Thymus (tissue), 11 donors: ENCODE results near the gene LILRB1. TPM values are rescaled to one million over a fixed set of nuclear protein-coding genes. Genes with fewer than 3 reads are reported as not detected.

ENCODE experiments used
- DNase-seq, 9 donors: peaks; one replicate each; pipeline ENCODE4 v3.0.0-alpha.2; 2013; ENCODE audit warnings: low spot score in 9 of 9, low read depth in 6 of 9, missing footprints in 1 of 9
- H3K27ac ChIP-seq, 2 donors: one replicate each; pipeline ENCODE4 v1.5.1; 2013; ENCODE audit warnings: control low read depth in 1 of 2, low read depth in 1 of 2, low read length in 1 of 2, mild to moderate bottlenecking in 1 of 2, moderate library complexity in 1 of 2
- H3K27me3 ChIP-seq, 2 donors: one replicate each; pipeline ENCODE4 v1.5.1; 2013; ENCODE audit warnings: low read length in 1 of 2; ENCODE audit not compliant: control insufficient read depth in 2 of 2, insufficient read depth in 1 of 2
- H3K36me3 ChIP-seq, 2 donors: one replicate each; pipeline ENCODE4 v1.5.1; 2013; ENCODE audit warnings: low read length in 1 of 2, mild to moderate bottlenecking in 1 of 2, moderate library complexity in 1 of 2; ENCODE audit not compliant: control insufficient read depth in 2 of 2, insufficient read depth in 2 of 2
- H3K4me1 ChIP-seq, 2 donors: one replicate each; pipeline ENCODE4 v1.5.1; 2013; ENCODE audit warnings: low read length in 2 of 2; ENCODE audit not compliant: control insufficient read depth in 2 of 2, insufficient read depth in 2 of 2
- H3K4me3 ChIP-seq, 2 donors: one replicate each; pipeline ENCODE4 v1.5.1; 2013; ENCODE audit warnings: low read length in 2 of 2, control low read depth in 1 of 2, mild to moderate bottlenecking in 1 of 2
- H3K9me3 ChIP-seq, 2 donors: one replicate each; pipeline ENCODE4 v1.5.1; 2013; ENCODE audit warnings: low read length in 1 of 2, mild to moderate bottlenecking in 1 of 2; ENCODE audit not compliant: control insufficient read depth in 2 of 2, insufficient read depth in 1 of 2
- WGBS: extraction: QIAGEN DNeasy Blood & Tissue Kit; methylation state at CpG from one replicate; pipeline ENCODE4 v1.1.7; 2013; 5-methylcytosine and 5-hydroxymethylcytosine counted together
- polyA plus RNA-seq: library from polyadenylated mRNA; stranded (reverse); fragments of 200-250 nt; gene quantifications from one replicate; pipeline ENCODE4 v1.2.3, GENCODE V29; 2013
- total RNA-seq: library from RNA; stranded (reverse); fragments of 120-200 nt; gene quantifications from one replicate; pipeline ENCODE4 v1.2.4, GENCODE V29; 2013
- donor health status: healthy.

Gene LILRB1
- total and polyA plus RNA-seq, 2 donors: 0.94 to 5.8 TPM

- WGBS: 42% methylated on average over 6 of the region's 6 CpGs
- peak in 4 of 9 donors; percentile 1 to 10 (median 6) for DNase-seq
- Histone ChIP-seq H3K9me3 (no peaks in the 10 kb centered on the region), H3K4me3 (no peak overlapping the region), H3K27ac (no peak overlapping the region), H3K36me3 (no peaks in the 10 kb centered on the region), H3K27me3 (no peaks in the 10 kb centered on the region), H3K4me1 (no peaks in the 10 kb centered on the region)
These were observed 23.0 kb downstream of the LILRB1 start for GRCh38 chr19:54653181-54653809.

- Histone ChIP-seq H3K27me3 (no peaks in the 10 kb centered on the region), H3K27ac (no peak overlapping the region), H3K4me3 (no peak overlapping the region), H3K36me3 (no peaks in the 10 kb centered on the region), H3K4me1 (no peaks in the 10 kb centered on the region), H3K9me3 (no peaks in the 10 kb centered on the region)
- WGBS: 92% methylated on average over 14 of the region's 14 CpGs
- DNase-seq: no peak
These were observed 24.4 kb downstream of the LILRB1 start for GRCh38 chr19:54654447-54655321.

GRCh38 chr19:54659300-54659699 is 29.0 kb downstream of the LILRB1 start:
- Histone ChIP-seq H3K4me1 (no peaks in the 10 kb centered on the region), H3K4me3 (no peak overlapping the region), H3K27me3 (no peaks in the 10 kb centered on the region), H3K27ac (no peak overlapping the region), H3K9me3 (no peaks in the 10 kb centered on the region), H3K36me3 (no peaks in the 10 kb centered on the region)
- 94% methylated on average over 6 of the region's 6 CpGs for WGBS
- DNase-seq: no peak

DNA sequence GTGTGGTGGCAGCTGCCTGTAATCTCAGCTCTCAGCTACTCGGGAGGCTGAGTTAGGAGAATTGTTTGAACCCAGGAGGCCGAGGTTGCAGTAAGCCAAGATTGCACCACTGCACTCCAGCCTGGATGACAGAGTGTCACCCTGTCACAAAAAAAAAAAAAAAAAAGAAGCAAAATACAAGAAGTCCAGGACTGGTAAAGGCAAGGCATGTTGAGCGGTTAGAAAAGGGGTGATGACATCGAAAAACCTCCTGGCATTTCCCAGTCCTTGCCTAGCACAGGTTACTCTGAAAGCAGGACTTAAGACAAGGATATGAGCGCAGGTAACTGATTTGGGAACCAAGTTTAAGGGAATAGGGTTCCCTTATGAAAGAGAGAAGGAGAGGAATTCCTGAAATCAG is 30.0 kb downstream of the LILRB1 start:
- DNase-seq: no peak
- no peaks in the 10 kb centered on the region for H3K27me3 ChIP-seq

GRCh38 chr19:54660964-54661363 is 30.7 kb downstream of the LILRB1 start:
- H3K4me3 ChIP-seq: no peak overlapping the region
- no peaks in the 10 kb centered on the region for H3K4me1 ChIP-seq
- H3K27ac ChIP-seq: no peak overlapping the region
- no peaks in the 10 kb centered on the region for H3K9me3 ChIP-seq
- 40% methylated on average over 6 of the region's 6 CpGs for WGBS
- no peak for DNase-seq
- no peaks in the 10 kb centered on the region for H3K27me3 ChIP-seq
- no peaks in the 10 kb centered on the region for H3K36me3 ChIP-seq

More for the DNA sequence above, 30.0 kb downstream of the LILRB1 start:
- H3K27ac ChIP-seq: no peak overlapping the region
- no peak overlapping the region for H3K4me3 ChIP-seq
- H3K36me3 ChIP-seq: no peaks in the 10 kb centered on the region
- no peaks in the 10 kb centered on the region for H3K4me1 ChIP-seq
- WGBS: 93% methylated on average over 5 of the region's 5 CpGs
- no peaks in the 10 kb centered on the region for H3K9me3 ChIP-seq

- Histone ChIP-seq H3K9me3 (no peaks in the 10 kb centered on the region), H3K27me3 (no peaks in the 10 kb centered on the region), H3K4me3 (no peak overlapping the region), H3K4me1 (no peaks in the 10 kb centered on the region), H3K36me3 (no peaks in the 10 kb centered on the region), H3K27ac (no peak overlapping the region)
- 95% methylated on average over 13 of the region's 13 CpGs for WGBS
- no peak for DNase-seq
These were observed 31.7 kb downstream of the LILRB1 start for GRCh38 chr19:54661846-54662481.

GRCh38 chr19:54662730-54663129 is 32.4 kb downstream of the LILRB1 start, which contains the start of gene LILRB4:
LILRB4 (plus strand) TSS chr19:54662985; CDS start chr19:54663034, 49 bp downstream.
- H3K4me3 ChIP-seq: no peak within 1 kb of the TSS
- H3K27ac ChIP-seq: no peak within 1 kb of the TSS
- WGBS: 87% methylated on average over 7 of the region's 7 CpGs
- no peaks in the 10 kb centered on the region for H3K36me3 ChIP-seq
- H3K4me1 ChIP-seq: no peaks in the 10 kb centered on the region
- H3K27me3 ChIP-seq: no peaks in the 10 kb centered on the region
- H3K9me3 ChIP-seq: no peaks in the 10 kb centered on the region
- no peak for DNase-seq

DNA sequence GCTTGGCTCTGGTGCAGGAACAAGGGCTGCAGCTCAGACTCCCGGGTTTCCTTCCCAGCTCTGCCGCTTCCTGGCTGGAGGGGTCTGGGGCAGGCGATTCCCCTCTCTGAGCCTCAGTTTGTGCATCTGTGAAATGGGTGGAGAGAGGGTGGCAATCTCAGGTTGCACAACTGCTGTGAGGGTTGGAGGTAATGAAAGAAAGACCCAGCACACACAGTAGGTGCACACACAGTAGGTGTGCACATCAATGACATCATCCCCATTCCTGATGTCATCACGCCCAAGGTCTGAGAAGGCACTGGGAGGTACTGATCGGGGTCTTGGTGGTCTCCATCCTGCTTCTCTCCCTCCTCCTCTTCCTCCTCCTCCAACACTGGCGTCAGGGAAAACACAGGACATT is 35.2 kb downstream of the LILRB1 start:
- Histone ChIP-seq H3K4me3 (no peak overlapping the region), H3K27ac (no peak overlapping the region), H3K36me3 (no peaks in the 10 kb centered on the region), H3K4me1 (no peaks in the 10 kb centered on the region), H3K27me3 (no peaks in the 10 kb centered on the region), H3K9me3 (no peaks in the 10 kb centered on the region)
- no peak for DNase-seq
- WGBS: 89% methylated on average over 6 of the region's 6 CpGs

DNA sequence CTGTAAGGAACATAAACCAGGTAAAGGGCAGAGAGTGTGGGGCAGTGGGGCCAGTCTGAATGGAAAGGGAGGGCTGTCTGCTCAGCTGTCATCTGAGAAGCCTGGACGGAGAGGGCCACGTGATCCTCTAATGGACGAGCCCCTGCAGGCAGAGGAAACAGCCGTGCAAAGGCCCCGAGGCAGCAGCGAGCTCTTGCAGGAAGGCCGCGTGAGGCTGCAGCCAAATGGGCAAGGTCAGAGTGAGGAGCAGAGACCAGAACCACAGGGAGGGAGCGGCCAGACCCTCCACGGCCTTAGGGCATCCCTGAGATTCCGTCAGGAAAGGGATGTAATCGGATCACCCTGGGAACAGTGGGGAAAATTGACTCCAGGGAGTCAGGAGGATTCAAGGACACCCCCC is 36.9 kb downstream of the LILRB1 start:
- Histone ChIP-seq H3K36me3 (no peaks in the 10 kb centered on the region), H3K27ac (no peak overlapping the region), H3K4me3 (no peak overlapping the region), H3K4me1 (no peaks in the 10 kb centered on the region), H3K27me3 (no peaks in the 10 kb centered on the region), H3K9me3 (no peaks in the 10 kb centered on the region)
- no peak for DNase-seq
- 91% methylated on average over 12 of the region's 12 CpGs for WGBS
